ENCODE measurements around the gene ANK3.

Gene ANK3

GRCh38 chr10:60235001-60235400 is 154.7 kb downstream of the ANK3 start:
- Mint-ChIP-seq H3K27me3 (no peaks in the 10 kb centered on the region), H3K27ac (ENCODE audit: low read depth) (no peak overlapping the region), H3K36me3 (ENCODE audit: insufficient read depth) (no peaks in the 10 kb centered on the region), H3K4me3 (no peak overlapping the region), H3K9me3 (no peaks in the 10 kb centered on the region), H3K4me1 (peaks cover 31% of the 10 kb centered on the region)
- no peak for ATAC-seq (replicated peaks; ENCODE audit: extremely low read depth, poor library complexity, severe bottlenecking)
- no peak for DNase-seq (ENCODE audit: low spot score in 2 of 2)

GRCh38 chr10:60234551-60234950 is 155.1 kb downstream of the ANK3 start:
- Mint-ChIP-seq H3K27ac (ENCODE audit: low read depth) (no peak overlapping the region), H3K27me3 (no peaks in the 10 kb centered on the region), H3K4me3 (no peak overlapping the region), H3K36me3 (ENCODE audit: insufficient read depth) (peaks cover under 1% of the 10 kb centered on the region), H3K4me1 (peaks cover 35% of the 10 kb centered on the region), H3K9me3 (no peaks in the 10 kb centered on the region)
- DNase-seq (ENCODE audit: low spot score in 2 of 2) (no peak), ATAC-seq (replicated peaks; ENCODE audit: extremely low read depth, poor library complexity, severe bottlenecking) (no peak)

- no peak for DNase-seq (ENCODE audit: low spot score in 2 of 2)
- Mint-ChIP-seq H3K36me3 (ENCODE audit: insufficient read depth) (peaks cover 2% of the 10 kb centered on the region), H3K27ac (ENCODE audit: low read depth) (no peak overlapping the region), H3K9me3 (no peaks in the 10 kb centered on the region), H3K4me1 (peaks cover 5% of the 10 kb centered on the region), H3K27me3 (no peaks in the 10 kb centered on the region), H3K4me3 (no peak overlapping the region)
- no peak for ATAC-seq (replicated peaks; ENCODE audit: extremely low read depth, poor library complexity, severe bottlenecking)
These were observed 158.8 kb downstream of the ANK3 start for GRCh38 chr10:60230892-60231291.

- DNase-seq (ENCODE audit: low spot score in 2 of 2) (no peak), ATAC-seq (replicated peaks; ENCODE audit: extremely low read depth, poor library complexity, severe bottlenecking) (no peak)
- no peaks in the 10 kb centered on the region for H3K36me3 Mint-ChIP-seq (ENCODE audit: insufficient read depth)
- H3K4me1 Mint-ChIP-seq, result no peaks in the 10 kb centered on the region
- no peaks in the 10 kb centered on the region for H3K9me3 Mint-ChIP-seq
- H3K4me3 Mint-ChIP-seq, result no peak overlapping the region
- no peak overlapping the region for H3K27ac Mint-ChIP-seq (ENCODE audit: low read depth)
- no peaks in the 10 kb centered on the region for H3K27me3 Mint-ChIP-seq
These were observed 165.5 kb downstream of the ANK3 start for GRCh38 chr10:60224066-60224705.

- no peak for DNase-seq (ENCODE audit: low spot score in 2 of 2)
- no peaks in the 10 kb centered on the region for H3K4me1 Mint-ChIP-seq
- no peak for ATAC-seq (replicated peaks; ENCODE audit: extremely low read depth, poor library complexity, severe bottlenecking)
- H3K27me3 Mint-ChIP-seq, result no peaks in the 10 kb centered on the region
- H3K4me3 Mint-ChIP-seq, result no peak overlapping the region
- no peaks in the 10 kb centered on the region for H3K9me3 Mint-ChIP-seq
- peaks cover 4% of the 10 kb centered on the region for H3K36me3 Mint-ChIP-seq (ENCODE audit: insufficient read depth)
- H3K27ac Mint-ChIP-seq (ENCODE audit: low read depth), result no peak overlapping the region
These were observed 167.6 kb downstream of the ANK3 start for GRCh38 chr10:60222047-60222446.

- no peaks in the 10 kb centered on the region for H3K27me3 Mint-ChIP-seq
- DNase-seq (ENCODE audit: low spot score in 2 of 2), result no peak
- no peaks in the 10 kb centered on the region for H3K9me3 Mint-ChIP-seq
- H3K27ac Mint-ChIP-seq (ENCODE audit: low read depth), result no peak overlapping the region
- no peak overlapping the region for H3K4me3 Mint-ChIP-seq
- ATAC-seq (replicated peaks; ENCODE audit: extremely low read depth, poor library complexity, severe bottlenecking), result no peak
- peaks cover 4% of the 10 kb centered on the region for H3K36me3 Mint-ChIP-seq (ENCODE audit: insufficient read depth)
- peaks cover 12% of the 10 kb centered on the region for H3K4me1 Mint-ChIP-seq
These were observed 177.5 kb downstream of the ANK3 start for GRCh38 chr10:60212195-60212594.

- no peaks in the 10 kb centered on the region for H3K9me3 Mint-ChIP-seq
- H3K27ac Mint-ChIP-seq (ENCODE audit: low read depth), result no peak overlapping the region
- peaks cover 12% of the 10 kb centered on the region for H3K4me1 Mint-ChIP-seq
- ATAC-seq (replicated peaks; ENCODE audit: extremely low read depth, poor library complexity, severe bottlenecking) (no peak), DNase-seq (ENCODE audit: low spot score in 2 of 2) (no peak)
- peaks cover 4% of the 10 kb centered on the region for H3K36me3 Mint-ChIP-seq (ENCODE audit: insufficient read depth)
- H3K4me3 Mint-ChIP-seq, result no peak overlapping the region
- no peaks in the 10 kb centered on the region for H3K27me3 Mint-ChIP-seq
These were observed 179.7 kb downstream of the ANK3 start for GRCh38 chr10:60209874-60210570.

- DNase-seq (ENCODE audit: low spot score in 2 of 2) (no peak), ATAC-seq (replicated peaks; ENCODE audit: extremely low read depth, poor library complexity, severe bottlenecking) (no peak)
- Mint-ChIP-seq H3K4me1 (peaks cover 12% of the 10 kb centered on the region), H3K9me3 (no peaks in the 10 kb centered on the region), H3K27ac (ENCODE audit: low read depth) (no peak overlapping the region), H3K4me3 (no peak overlapping the region), H3K36me3 (ENCODE audit: insufficient read depth) (peaks cover 6% of the 10 kb centered on the region), H3K27me3 (no peaks in the 10 kb centered on the region)
These were observed 180.9 kb downstream of the ANK3 start for GRCh38 chr10:60208676-60209269.

GRCh38 chr10:60207894-60208293 is 181.8 kb downstream of the ANK3 start:
- Mint-ChIP-seq H3K4me1 (peaks cover 12% of the 10 kb centered on the region), H3K4me3 (no peak overlapping the region)

GRCh38 chr10:60206735-60207134 is 182.9 kb downstream of the ANK3 start:
- Mint-ChIP-seq H3K36me3 (ENCODE audit: insufficient read depth) (peaks cover 8% of the 10 kb centered on the region), H3K27ac (ENCODE audit: low read depth) (no peak overlapping the region), H3K27me3 (no peaks in the 10 kb centered on the region), H3K9me3 (no peaks in the 10 kb centered on the region), H3K4me1 (peaks cover 12% of the 10 kb centered on the region), H3K4me3 (no peak overlapping the region)
- DNase-seq (ENCODE audit: low spot score in 2 of 2), result no peak
- no peak for ATAC-seq (replicated peaks; ENCODE audit: extremely low read depth, poor library complexity, severe bottlenecking)

More at GRCh38 chr10:60207894-60208293, 181.8 kb downstream of the ANK3 start:
- H3K9me3 Mint-ChIP-seq, result no peaks in the 10 kb centered on the region
- peaks cover 6% of the 10 kb centered on the region for H3K36me3 Mint-ChIP-seq (ENCODE audit: insufficient read depth)
- H3K27ac Mint-ChIP-seq (ENCODE audit: low read depth), result no peak overlapping the region
- ATAC-seq (replicated peaks; ENCODE audit: extremely low read depth, poor library complexity, severe bottlenecking) (no peak), DNase-seq (ENCODE audit: low spot score in 2 of 2) (no peak)
- no peaks in the 10 kb centered on the region for H3K27me3 Mint-ChIP-seq

- no peak for ATAC-seq (replicated peaks; ENCODE audit: extremely low read depth, poor library complexity, severe bottlenecking)
- no peaks in the 10 kb centered on the region for H3K27me3 Mint-ChIP-seq
- H3K4me3 Mint-ChIP-seq, result no peak overlapping the region
These were observed 183.9 kb downstream of the ANK3 start for GRCh38 chr10:60205741-60206140.

GRCh38 chr10:60203993-60204618 is 185.6 kb downstream of the ANK3 start:
- Mint-ChIP-seq H3K4me3 (no peak overlapping the region), H3K27ac (ENCODE audit: low read depth) (no peak overlapping the region), H3K9me3 (no peaks in the 10 kb centered on the region), H3K4me1 (no peaks in the 10 kb centered on the region), H3K27me3 (no peaks in the 10 kb centered on the region), H3K36me3 (ENCODE audit: insufficient read depth) (peaks cover 8% of the 10 kb centered on the region)
- DNase-seq (ENCODE audit: low spot score in 2 of 2) (no peak), ATAC-seq (replicated peaks; ENCODE audit: extremely low read depth, poor library complexity, severe bottlenecking) (no peak)

More at GRCh38 chr10:60205741-60206140, 183.9 kb downstream of the ANK3 start:
- peaks cover 7% of the 10 kb centered on the region for H3K4me1 Mint-ChIP-seq
- peaks cover 8% of the 10 kb centered on the region for H3K36me3 Mint-ChIP-seq (ENCODE audit: insufficient read depth)
- no peak for DNase-seq (ENCODE audit: low spot score in 2 of 2)
- no peaks in the 10 kb centered on the region for H3K9me3 Mint-ChIP-seq
- H3K27ac Mint-ChIP-seq (ENCODE audit: low read depth), result no peak overlapping the region

GRCh38 chr10:60200682-60201053 is 189.0 kb downstream of the ANK3 start:
- H3K9me3 Mint-ChIP-seq, result no peaks in the 10 kb centered on the region
- H3K27me3 Mint-ChIP-seq, result no peaks in the 10 kb centered on the region
- H3K4me3 Mint-ChIP-seq, result no peak overlapping the region
- DNase-seq (ENCODE audit: low spot score in 2 of 2) (no peak), ATAC-seq (replicated peaks; ENCODE audit: extremely low read depth, poor library complexity, severe bottlenecking) (no peak)
- no peaks in the 10 kb centered on the region for H3K4me1 Mint-ChIP-seq
- peaks cover 26% of the 10 kb centered on the region for H3K36me3 Mint-ChIP-seq (ENCODE audit: insufficient read depth)
- no peak overlapping the region for H3K27ac Mint-ChIP-seq (ENCODE audit: low read depth)

All from central memory CD8-positive, alpha-beta T cell (primary cell).